ENCODE data around the gene C1QTNF5.

DNA sequence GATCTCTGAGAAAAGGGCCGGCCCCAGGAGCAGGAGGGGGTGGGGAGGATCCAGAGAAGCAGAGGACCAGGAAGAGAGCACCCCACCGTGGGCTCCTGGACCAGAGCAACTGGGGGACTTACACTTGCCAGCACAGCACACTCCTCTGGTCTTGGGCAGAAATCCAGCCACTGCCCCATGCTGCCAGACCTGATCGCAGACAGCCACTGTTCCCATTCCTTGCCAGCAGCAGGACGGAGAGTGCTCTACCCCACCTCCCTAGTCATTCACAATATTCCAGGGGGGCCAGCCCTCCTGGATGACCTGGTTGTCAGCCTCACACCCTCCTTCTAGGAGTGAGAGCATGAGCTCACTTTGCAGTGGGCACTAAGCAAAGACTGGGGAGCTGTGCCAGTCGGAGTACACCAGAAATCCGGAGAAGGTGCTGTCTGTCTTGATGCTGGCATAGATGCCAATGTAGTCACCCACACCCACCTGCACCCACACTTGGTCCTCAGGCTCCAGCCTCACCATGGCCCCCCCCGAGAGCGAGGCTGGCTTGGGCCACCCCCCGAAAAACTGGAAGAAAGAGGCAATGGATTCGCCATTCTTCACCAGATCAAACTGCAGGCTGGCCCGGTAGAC, 1.6 kb downstream of the C1QTNF5 start:
- TF ChIP-seq EP300 (IDR thresholded peaks at IDR 0.05; ENCODE audit: borderline replicate concordance in 1 of 2, low read depth in 2 of 2, low read length in 2 of 2) (no peak), TBP (IDR thresholded peaks at IDR 0.05; ENCODE audit: low read depth, low read length) (no peak)

All from H1 (cell line).